Heart left ventricle (tissue), 16 donors: ENCODE measurements around the gene GPRC5B. TPM values are rescaled to one million over a fixed set of nuclear protein-coding genes. Genes with fewer than 3 reads are reported as not detected.

ENCODE experiments used
- ATAC-seq, 4 donors: fragments of 200-7000 bp; cut with Tn5 transposase; one replicate each; pipeline ENCODE4 v1.9.1; 2020 to 2022; ENCODE audit warnings: moderate library complexity in 4 of 4, mild to moderate bottlenecking in 3 of 4, moderate number of reproducible peaks in 1 of 4
- DNase-seq, 5 donors: peaks; one replicate each; pipeline ENCODE4 v3.0.0-alpha.2; 2020
- H3K27ac ChIP-seq, 12 donors: fragments of 200-600 bp; sonication (generic) in 4 of 12; one replicate each; pipeline versions ENCODE4 v1.5.0 to v1.8.0; 2016 to 2022; ENCODE audit warnings: mild to moderate bottlenecking in 2 of 12
- H3K27me3 ChIP-seq, 9 donors: fragments of 200-600 bp; sonication (generic) in 2 of 9; one replicate each; pipeline versions ENCODE4 v1.5.1 to v1.8.0; 2016 to 2022; ENCODE audit warnings: mild to moderate bottlenecking in 3 of 9
- H3K36me3 ChIP-seq, 9 donors: fragments of 200-600 bp; sonication (generic) in 2 of 9; one replicate each; pipeline versions ENCODE4 v1.5.0 to v1.8.0; 2018 to 2022; ENCODE audit warnings: mild to moderate bottlenecking in 2 of 9
- H3K4me1 ChIP-seq, 12 donors: fragments of 200-600 bp; sonication (generic) in 4 of 12; one replicate each; pipeline versions ENCODE4 v1.5.0 to v1.8.0; 2016 to 2022; ENCODE audit warnings: mild to moderate bottlenecking in 3 of 12
- H3K4me3 ChIP-seq, 12 donors: fragments of 200-600 bp; sonication (generic) in 4 of 12; one replicate each; pipeline versions ENCODE4 v1.5.0 to v1.8.0; 2017 to 2022; ENCODE audit warnings: mild to moderate bottlenecking in 9 of 12, moderate library complexity in 4 of 12
- H3K9me3 ChIP-seq, 12 donors: fragments of 200-600 bp; sonication (generic) in 4 of 12; one replicate each; pipeline versions ENCODE4 v1.5.0 to v1.8.0; 2016 to 2022; ENCODE audit warnings: mild to moderate bottlenecking in 1 of 12
- CTCF ChIP-seq, 12 donors: fragments of 200-600 bp; sonication (generic) in 4 of 12; IDR thresholded peaks; one replicate each; pipeline versions ENCODE4 v1.5.0 to v1.8.0; 2018 to 2022; ENCODE audit warnings: antibody characterized with exemption in 12 of 12, mild to moderate bottlenecking in 5 of 12
- POLR2A ChIP-seq, 2 donors: fragments of 450-650 bp; IDR thresholded peaks; one replicate each; pipeline ENCODE4 v1.6.1; 2017; ENCODE audit warnings: antibody characterized with exemption in 2 of 2, mild to moderate bottlenecking in 2 of 2, moderate library complexity in 2 of 2
- WGBS, 4 donors: extraction: QIAGEN DNeasy Blood & Tissue Kit in 2 of 4; methylation state at CpG; one replicate each; pipeline versions ENCODE4 v1.1.5 to v1.1.7; 2013 to 2018; 5-methylcytosine and 5-hydroxymethylcytosine counted together
- intact Hi-C, 10 donors: fragments of 100-400 bp; cut with DNase I; formaldehyde crosslinking; loops; one replicate each; pipeline versions ENCODE4 v1.11.1 to v1.14.2; 2022
- polyA plus RNA-seq, 2 donors: library from polyadenylated mRNA; stranded (reverse); fragments of 200-250 nt; gene quantifications; one replicate each; pipeline ENCODE4 v1.2.3, GENCODE V29; 2013
- total RNA-seq, 9 donors: library from RNA; depleted of rRNA in 2 of 9; stranded (reverse); fragments of >200 nt in 2 of 9; fragmentation: NEBNext Ultra II Directional in 3 of 9; extraction: Animal tissue kit (Norgen Biotek cat#: 25700) in 3 of 9; gene quantifications; one replicate each; pipeline versions ENCODE4 v1.1.0 to v1.2.4, GENCODE V29; 2016 to 2023
- donor health status: ischemic (EF 13 %, LVEDD 7.1; RV severe dilation, severe dysfunction).
- donor health status: healthy with polysubstance abuse.
- donor health status: DM: no; HTN: yes; CAD: no.
- donor health status: DM: no; HTN: no; CAD: no.
- donor health status: ischemic (EF 25% LVEDD 6.9; RV normal size, moderate dysfunction).
- donor health status: ischemic (EF 25% LVEDD 5.7; RV mildly dilated, moderate dysfunction).
- donor health status: healthy.
- donor health status: DM: yes; HTN: yes; CAD: no.
- donor health status: ischemic (EF 35%, LVEDD 5.7; RV mildly dilated, moderate dysfunction).
- donor health status: nonischemic (EF 11% LVEDD 7.7; RV severe dilation, severe dysfunction).
- donor health status: DM: yes; HTN: yes; CAD: no.
- donor health status: PGD.
- donor health status: ischemic (EF 29% LVEDD 5.4; RV normal size, mild dysfunction).
- donor health status: nonischemic (EF 23%, LVEDD 6.1; RV moderate dilation, normal function).

GPRC5B gene
- total and polyA plus RNA-seq, 11 donors = 43.0 to 104 (median 77.9) TPM

GRCh38 chr16:19879241-19879792 is 5.3 kb downstream of the GPRC5B start:
- Histone ChIP-seq H3K9me3 (no peaks in the 10 kb centered on the region), H3K36me3 (peaks cover 0 to 31% (median 0%) of the 10 kb centered on the region in 9 donors), H3K27ac (peak overlapping the region in 9 of 12 donors; percentile 22 to 96 (median 75)), H3K4me3 (no peak overlapping the region), H3K4me1 (peaks cover 10 to 85% (median 59%) of the 10 kb centered on the region in 12 donors), H3K27me3 (peaks cover 0 to 14% (median 0%) of the 10 kb centered on the region in 9 donors)
- TF ChIP-seq POLR2A (IDR thresholded peaks at IDR 0.05) = no peak
- no peak for TF ChIP-seq CTCF (IDR thresholded peaks at IDR 0.05)
- peak in 3 of 5 donors; percentile 36 to 75 (median 54) for DNase-seq
- WGBS, 4 donors = 48 to 74% (median 50%) methylated on average over 8 to 13 of the region's 13 CpGs
- intact Hi-C loops = loop anchor here in 3 of 10 donors (5.0 to 10.0 kb wide), 3 partner anchors 37 to 215 kb away; no protein-coding TSS in a partner anchor
- ATAC-seq = peak; percentile 28 to 64 (median 48)

- H3K27ac ChIP-seq = peak overlapping the region in 9 of 12 donors; percentile 22 to 85 (median 75)
- H3K4me1 ChIP-seq = peaks cover 10 to 91% (median 64%) of the 10 kb centered on the region in 12 donors
- H3K27me3 ChIP-seq = peaks cover 0 to 12% (median 0%) of the 10 kb centered on the region in 9 donors
- H3K4me3 ChIP-seq = no peak overlapping the region
- H3K36me3 ChIP-seq = peaks cover 0 to 31% (median 0%) of the 10 kb centered on the region in 9 donors
- ATAC-seq (no peak), DNase-seq (no peak)
- no peaks in the 10 kb centered on the region for H3K9me3 ChIP-seq
- TF ChIP-seq CTCF (IDR thresholded peaks at IDR 0.05) (no peak), POLR2A (IDR thresholded peaks at IDR 0.05) (no peak)
- WGBS, 4 donors = 64 to 73% (median 69%) methylated on average over 11 of the region's 11 CpGs
- intact Hi-C loops = loop anchor here in 3 of 10 donors (5.0 to 10.0 kb wide), 3 partner anchors 36 to 214 kb away; no protein-coding TSS in a partner anchor
These were observed 5.9 kb downstream of the GPRC5B start for GRCh38 chr16:19878757-19879156.

- Histone ChIP-seq H3K4me1 (peaks cover 6 to 87% (median 63%) of the 10 kb centered on the region in 12 donors), H3K9me3 (no peaks in the 10 kb centered on the region), H3K36me3 (peaks cover 0 to 40% (median 12%) of the 10 kb centered on the region in 9 donors), H3K27ac (peak overlapping the region; percentile 35 to 85 (median 77)), H3K4me3 (no peak overlapping the region), H3K27me3 (no peaks in the 10 kb centered on the region)
- DNase-seq = peak in 4 of 5 donors; percentile 50 to 81 (median 68)
- TF ChIP-seq POLR2A (IDR thresholded peaks at IDR 0.05) (no peak), CTCF (IDR thresholded peaks at IDR 0.05) (no peak)
- ATAC-seq = peak; percentile 7 to 63 (median 27)
- 49 to 68% (median 60%) methylated on average over 9 to 10 of the region's 10 CpGs for WGBS, 4 donors
- intact Hi-C loops = loop anchor here in 3 of 10 donors (5.0 to 10.0 kb wide), 3 partner anchors 34 to 212 kb away; no protein-coding TSS in a partner anchor
These were observed 8.1 kb downstream of the GPRC5B start for GRCh38 chr16:19876501-19877059.

DNA sequence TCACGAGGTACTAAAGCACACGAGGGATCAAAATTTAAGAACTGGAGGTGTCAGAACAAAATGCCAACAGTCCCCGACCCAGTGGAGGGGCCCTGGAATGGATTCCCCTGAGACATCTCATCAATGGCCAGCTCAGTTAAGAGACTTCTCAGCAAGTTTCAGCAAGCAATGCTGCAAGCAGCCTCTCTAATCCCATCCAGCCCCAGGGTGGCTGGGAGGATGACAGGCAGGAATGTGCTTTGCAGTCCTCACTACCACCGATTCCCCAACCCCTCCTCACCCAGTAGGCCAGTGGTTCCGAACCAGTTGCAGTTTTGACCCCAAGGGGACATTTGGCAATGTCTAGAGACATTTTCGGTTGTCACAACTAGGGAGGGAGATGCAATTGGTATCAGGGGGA is 8.7 kb downstream of the GPRC5B start:
- H3K4me1 ChIP-seq = peaks cover 6 to 80% (median 57%) of the 10 kb centered on the region in 12 donors
- H3K4me3 ChIP-seq = no peak overlapping the region
- ATAC-seq (no peak), DNase-seq (no peak)
- TF ChIP-seq POLR2A (IDR thresholded peaks at IDR 0.05) (no peak), CTCF (IDR thresholded peaks at IDR 0.05) (no peak)
- H3K27me3 ChIP-seq = no peaks in the 10 kb centered on the region
- intact Hi-C loops = loop anchor here in 3 of 10 donors (5.0 to 10.0 kb wide), 3 partner anchors 34 to 211 kb away; no protein-coding TSS in a partner anchor
- H3K36me3 ChIP-seq = peaks cover 0 to 40% (median 18%) of the 10 kb centered on the region in 9 donors
- H3K9me3 ChIP-seq = no peaks in the 10 kb centered on the region
- peak overlapping the region in 10 of 12 donors; percentile 11 to 85 (median 71) for H3K27ac ChIP-seq
- 52 to 63% (median 61%) methylated on average over 6 of the region's 6 CpGs for WGBS, 4 donors
